Stimulated activated CD4-positive, alpha-beta T cell treated with anti-CD3 and anti-CD28 coated beads, Interleukin-15, amount 100 ng/mL, for 1 hour (primary cell): Measurements from ENCODE around the gene METTL16.
A peak's percentile ranks its signal among the peaks of the same experiment; 100 is the strongest.

Source experiments
- DNase-seq, 2 donors: peaks; one replicate each; pipeline ENCODE4 v3.0.0-alpha.2; 2020; ENCODE audit warnings: low read depth in 1 of 2, low spot score in 1 of 2

The METTL16 gene

DNA sequence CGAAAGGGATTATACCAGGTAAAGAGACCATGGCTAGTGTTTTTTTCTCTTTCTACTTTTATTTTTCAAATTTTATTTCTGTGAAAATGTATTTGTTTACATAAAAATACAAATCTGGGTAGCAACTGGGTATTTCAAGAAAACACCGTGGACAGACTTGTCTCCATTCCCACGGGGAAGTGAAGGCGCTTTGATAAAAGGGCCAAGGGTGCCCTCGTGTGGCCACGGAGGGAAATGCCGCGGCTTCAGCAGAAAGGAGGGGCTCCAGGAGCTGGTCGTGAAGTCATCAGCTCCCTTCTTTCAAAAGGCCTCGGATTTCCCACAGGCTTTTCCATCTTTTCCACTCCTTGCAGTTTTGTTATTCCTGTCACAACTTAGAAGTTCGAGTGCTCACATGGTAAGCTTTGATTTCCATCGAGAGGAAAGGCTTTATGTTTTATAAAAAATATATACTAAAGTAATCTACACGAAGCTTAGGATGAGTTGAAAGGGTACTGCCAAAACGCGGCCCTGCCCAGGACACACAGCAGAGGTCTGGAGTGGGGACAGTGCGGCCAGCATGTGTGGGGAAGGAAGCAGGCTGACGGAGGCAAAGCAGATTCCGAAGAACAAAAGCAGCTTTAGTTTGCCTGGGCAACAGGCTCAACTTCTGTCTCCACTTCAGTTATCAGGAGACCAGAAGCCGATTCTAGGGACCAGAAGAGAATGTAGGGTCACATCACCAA, 95.5 kb downstream of the METTL16 start:
- DNase-seq: peak; percentile 74 to 83

DNA sequence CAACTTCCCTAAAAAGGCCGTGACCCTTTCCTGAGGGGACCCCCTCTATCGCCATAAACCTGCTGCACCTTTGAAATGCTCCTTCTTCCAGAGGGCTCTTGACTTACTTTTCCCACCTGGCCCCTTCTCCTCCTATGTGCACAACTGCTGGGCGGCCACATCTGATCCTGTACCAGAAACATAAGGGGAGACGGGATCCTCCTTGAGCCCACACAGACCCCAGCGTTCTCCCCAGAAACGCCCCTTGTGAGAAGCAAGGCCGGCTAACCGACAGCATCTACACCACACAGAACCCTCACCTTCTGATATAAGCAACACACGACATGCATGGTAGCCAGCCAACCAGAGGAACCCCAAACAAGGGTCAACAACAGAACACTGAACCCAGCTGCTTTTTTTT, 96.6 kb downstream of the METTL16 start:
- no peak for DNase-seq

DNA sequence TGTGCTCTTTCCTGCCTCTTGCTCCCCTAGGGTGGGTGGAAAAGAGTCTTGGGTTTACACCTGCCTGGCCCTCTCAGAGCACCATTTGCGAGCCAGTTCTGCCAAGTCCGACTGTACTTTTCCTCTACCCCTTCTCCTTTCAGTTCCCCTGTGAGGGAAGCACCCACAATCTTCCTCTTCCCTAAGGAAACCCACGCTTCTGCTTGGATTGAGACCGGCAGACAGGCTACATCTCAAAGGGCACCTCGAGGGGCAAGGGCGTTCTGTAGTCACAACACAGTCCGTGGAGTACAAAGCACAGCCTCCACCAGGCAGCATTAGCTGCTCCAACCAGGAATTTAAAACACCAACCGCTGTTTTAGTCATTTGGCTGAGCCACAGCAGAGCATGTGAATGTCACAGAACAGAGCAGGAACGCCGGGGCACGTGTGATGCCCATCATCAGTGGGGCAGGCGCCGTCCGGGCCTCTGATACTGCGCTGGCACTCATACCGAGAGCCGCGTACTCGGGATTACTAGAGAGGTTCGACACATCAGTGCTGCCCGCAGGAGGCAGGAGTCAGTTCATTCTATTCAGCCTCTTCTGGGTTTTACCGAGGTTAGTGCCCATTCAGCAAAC, 97.1 kb downstream of the METTL16 start:
- no peak for DNase-seq

DNA sequence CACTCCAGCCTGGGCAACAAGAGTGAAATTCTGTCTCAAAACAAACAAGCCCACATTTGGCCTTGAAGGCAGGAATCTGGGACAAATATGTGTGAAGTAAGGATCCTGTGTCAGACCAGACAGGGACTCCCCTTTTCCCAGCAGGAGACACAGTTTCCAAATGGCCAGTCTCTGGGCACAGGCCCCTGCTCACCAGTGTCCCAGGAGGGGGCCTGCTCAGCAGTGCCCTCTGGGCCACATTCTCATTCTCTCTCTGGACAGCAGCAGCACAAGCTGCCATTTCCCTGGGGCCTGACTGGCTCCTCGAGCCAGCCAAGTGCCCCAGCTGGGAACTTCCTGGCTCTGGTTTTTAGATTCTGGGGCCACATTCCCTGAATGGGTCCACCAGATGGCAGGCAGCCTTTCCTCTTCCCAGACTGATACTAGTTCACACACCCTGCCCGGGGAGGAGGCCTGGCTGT, 99.1 kb downstream of the METTL16 start:
- no peak for DNase-seq

DNA sequence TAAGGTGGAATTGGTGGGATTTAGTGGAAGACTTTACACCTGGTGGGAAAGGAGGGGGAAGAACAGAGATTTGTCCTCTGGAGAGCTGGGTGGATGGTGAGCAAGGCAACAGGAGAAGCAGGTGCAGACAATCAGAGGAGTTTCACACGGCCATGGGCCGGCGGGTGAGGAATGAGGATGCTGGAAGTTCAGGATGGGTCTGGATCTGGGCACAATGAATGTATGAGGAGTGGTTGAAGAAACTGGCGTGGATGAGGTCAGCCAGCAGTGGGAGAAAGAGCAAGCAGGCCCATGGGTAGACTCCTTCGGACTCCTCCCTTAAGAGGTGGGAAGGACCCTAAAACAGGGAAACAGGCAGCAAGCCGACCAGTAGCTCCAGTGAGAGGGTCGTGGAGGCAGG, 100.7 kb downstream of the METTL16 start:
- DNase-seq: no peak

DNA sequence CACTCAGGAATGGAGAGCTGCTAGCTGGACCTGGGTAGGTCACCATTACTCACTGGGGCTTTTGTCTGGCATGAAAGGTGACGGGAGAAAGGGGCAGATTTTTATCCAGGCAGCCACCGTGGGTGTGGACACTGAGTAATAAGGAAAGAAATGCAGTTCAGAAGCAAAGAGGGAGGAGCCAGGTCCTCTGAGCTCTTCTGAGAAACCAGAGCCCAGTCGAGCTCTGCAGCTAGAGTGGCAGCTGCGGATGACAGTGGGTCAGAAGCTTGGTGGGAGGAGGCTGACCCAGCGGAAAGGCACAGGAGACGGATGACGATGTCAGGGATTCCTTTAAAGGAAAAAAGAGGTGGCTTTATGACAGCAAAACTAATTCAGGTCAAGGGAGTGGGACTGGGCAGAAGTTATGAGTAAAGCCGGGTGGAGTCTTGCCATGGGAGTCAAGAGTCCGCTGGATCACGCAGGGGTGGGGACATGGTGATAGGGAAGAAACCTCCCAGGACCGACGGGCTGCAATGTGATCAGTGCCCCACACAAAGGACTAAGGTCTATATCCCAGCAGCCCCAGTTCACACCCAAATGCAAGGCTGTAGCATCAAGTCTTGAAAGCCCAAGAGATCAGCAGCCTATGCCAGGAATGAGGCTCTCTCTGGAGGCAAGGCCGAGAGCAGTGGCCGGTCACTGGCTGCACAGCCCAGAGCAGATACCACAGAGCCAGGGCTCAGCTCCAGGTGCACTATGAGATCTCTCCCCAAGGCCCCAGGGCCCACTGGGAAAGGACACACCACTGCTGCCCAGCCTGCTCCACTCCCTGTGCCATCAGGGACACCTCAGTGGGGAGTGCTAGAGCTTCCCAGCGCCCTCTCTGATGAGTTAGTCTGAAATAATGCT, 104.5 kb downstream of the METTL16 start:
- DNase-seq: no peak

DNA sequence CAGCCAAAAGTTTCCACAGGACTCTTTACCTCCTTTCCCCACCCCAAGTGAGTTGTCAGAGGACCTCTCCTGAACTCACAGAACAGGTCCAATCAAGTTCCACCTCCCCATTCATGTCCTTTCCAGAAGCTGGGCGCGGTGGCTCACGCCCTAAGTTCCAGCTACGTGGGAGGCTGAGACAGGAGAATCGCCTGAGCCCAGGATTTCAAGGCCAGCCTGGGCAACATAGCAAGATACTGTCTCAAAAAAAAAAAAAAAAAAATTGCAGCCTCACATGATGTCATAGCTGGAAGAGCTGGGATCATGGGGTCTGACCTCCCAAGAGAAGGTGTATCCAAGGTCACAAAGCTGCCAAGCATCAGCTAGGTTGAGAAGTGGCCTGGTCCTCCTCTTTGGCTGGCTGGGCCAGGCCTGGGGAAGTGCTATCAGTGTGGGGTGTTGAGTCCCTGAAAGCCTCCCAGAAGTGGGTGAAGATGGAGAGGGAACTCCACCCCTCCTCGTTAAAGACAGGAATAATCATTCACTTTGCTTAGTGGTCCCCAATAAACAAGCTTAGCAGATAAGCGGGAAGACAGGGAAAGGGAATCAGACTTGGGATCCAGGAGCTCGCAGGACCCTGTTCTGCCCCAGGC, 105.3 kb downstream of the METTL16 start:
- no peak for DNase-seq

DNA sequence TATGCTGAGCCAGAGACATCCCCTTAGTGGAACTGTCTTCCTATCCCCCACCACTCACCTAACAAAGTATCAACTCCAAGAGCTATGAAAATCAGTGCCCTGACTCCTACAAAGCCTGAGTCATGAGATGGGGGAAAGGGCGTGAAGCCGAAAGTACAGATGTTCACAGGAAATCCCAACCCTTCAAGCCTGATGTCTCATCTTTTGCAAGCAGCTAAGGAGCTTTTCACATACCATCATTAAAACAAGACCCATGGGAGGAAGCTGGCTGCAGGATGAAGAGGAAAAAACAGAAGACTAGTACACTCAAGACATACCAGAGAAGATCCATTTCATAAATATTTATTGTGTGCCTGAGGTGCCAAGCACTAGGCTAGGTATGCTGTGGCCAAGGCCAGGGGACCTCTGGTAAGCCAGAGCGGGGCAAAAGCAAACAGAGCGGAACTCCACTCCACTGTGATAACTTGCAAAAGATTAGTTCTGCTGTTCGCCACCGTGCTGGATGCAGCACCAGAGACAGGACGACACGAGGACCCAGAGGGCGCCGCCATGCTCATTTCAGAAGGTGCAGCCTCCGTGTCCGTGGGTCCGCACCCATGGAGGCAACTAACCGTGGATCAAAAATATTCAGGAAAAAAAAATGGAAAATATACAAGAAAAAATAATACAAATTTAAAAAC, 106.3 kb downstream of the METTL16 start:
- DNase-seq: no peak

DNA sequence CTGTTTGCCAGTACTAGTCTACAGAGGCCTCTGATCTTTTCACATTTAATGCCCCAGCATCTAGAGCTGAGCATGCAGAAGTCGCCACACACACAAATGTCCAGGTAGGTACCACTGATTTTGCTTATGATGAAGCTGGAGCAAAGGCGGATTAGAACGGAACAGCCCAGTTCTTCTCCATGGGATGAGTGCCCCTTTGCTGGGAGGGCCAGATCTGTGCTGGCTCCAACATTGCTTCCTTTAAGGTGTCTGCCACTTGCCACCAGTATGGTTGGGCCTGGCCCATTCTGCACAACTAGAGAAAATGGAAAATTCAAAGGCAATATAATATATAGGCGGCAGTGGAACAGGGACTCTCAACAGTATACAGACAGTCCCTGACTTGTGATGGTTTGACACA, 108.6 kb downstream of the METTL16 start:
- DNase-seq: no peak

DNA sequence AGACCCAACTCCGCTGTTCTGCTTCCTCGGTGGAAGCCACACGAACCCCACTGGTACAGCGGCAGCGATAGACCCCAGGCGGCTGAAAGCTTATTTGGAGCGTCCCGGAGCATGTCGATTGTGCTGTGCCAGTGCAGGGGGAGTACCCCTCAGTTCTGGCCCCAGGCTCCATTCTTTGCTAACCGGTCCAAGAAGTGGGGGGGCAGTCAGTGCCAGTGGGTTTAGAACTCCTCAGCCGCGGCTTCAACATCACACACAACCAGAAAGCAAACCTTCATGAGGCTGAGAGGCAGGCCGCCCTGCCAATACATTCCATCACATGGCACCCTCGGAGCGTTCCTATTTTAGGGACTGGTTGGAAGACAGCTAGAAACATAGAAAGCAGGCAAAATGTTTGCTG, 109.1 kb downstream of the METTL16 start:
- DNase-seq: no peak

DNA sequence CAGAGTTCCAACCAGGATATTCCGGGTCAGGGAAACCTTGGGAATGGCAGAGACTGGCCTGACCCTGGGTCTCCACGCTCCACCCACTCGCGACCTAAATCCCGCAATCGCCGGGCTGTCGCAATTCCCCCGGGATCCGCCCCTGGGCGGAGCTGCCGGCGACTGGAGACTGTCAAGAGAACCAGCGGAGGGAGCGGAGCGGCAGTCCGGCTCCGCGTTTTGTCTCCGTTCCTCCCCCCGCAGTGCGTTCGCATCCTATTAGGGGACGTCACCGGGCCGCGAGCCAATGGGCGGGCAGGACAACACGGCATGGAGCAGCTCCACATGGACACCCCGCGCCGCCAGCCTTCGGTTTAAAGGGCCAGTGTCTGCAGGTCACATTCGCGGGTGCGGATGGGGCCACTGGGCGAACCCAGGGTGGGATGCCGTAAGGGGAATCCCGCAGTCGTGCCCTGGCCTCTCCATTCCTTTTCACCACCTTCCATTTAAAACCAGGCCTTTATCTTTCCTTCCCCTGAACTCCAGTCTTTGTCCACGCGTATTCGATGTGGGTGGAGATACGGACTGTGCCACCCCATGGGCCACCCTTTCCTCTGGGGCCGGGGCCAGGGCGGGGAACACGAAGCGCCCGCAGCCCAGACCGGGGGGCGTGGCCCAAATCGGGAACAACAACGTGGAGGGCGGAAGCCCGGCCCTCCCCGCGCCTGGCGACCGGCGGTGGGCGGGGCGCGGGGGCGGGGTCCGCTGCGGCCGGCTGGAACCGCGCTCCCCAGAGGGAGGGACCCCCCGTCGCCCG, 110.1 kb downstream of the METTL16 start:
- DNase-seq: peak; percentile 98

DNA sequence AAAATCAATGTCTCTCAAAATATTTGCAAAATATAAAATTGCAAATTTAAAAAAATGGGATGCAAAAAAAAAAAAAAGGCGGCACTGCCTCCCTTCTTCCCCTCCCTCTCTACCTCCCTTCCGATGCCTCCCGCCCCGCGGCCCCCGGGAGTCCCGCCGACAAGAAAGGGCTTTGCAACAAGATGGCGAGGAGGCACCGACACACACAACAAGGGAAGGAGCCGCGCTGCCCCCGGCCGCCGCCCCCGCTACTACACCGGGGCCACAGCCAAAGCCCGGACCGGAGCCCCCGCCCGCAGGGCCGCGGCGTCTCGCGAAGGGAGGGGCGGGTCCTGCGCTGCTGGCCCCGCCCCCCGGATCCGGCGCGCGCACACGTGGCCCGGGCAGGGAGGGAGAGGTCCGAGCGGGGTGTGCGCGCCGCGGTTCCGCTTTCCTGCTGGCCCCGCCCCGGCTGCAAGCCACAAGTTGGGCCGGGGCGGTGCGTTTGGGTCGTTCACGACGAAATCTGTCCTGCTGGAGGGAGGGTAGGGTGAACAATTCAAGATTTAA, 110.7 kb downstream of the METTL16 start, which contains the start of gene MNT:
MNT (minus strand) TSS at position 184 of the 549 bp plus-strand sequence. CDS start 348 bp downstream, outside the sequence.
- peak; percentile 91 to 92 for DNase-seq

DNA sequence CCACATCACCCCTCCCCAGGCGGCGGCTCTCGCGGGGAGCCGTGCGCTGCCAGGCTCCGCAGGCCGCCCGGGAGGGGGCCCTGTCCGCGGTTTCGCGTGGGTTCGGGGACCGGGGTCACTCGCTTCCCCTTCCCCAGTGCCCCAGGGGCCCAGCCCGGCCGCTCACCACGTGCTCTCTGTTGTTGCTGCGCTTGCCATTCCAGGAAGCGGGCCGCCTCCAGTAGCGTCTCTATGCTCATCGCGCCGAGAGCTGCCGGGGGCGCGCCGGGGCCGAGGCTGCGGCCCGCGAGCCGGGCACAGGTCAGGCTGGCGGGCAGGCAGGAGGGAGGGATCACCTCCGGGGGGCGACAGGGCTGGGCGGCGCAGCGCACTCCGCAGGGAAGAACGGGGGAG, 111.2 kb downstream of the METTL16 start:
- DNase-seq: peak; percentile 37 to 41

DNA sequence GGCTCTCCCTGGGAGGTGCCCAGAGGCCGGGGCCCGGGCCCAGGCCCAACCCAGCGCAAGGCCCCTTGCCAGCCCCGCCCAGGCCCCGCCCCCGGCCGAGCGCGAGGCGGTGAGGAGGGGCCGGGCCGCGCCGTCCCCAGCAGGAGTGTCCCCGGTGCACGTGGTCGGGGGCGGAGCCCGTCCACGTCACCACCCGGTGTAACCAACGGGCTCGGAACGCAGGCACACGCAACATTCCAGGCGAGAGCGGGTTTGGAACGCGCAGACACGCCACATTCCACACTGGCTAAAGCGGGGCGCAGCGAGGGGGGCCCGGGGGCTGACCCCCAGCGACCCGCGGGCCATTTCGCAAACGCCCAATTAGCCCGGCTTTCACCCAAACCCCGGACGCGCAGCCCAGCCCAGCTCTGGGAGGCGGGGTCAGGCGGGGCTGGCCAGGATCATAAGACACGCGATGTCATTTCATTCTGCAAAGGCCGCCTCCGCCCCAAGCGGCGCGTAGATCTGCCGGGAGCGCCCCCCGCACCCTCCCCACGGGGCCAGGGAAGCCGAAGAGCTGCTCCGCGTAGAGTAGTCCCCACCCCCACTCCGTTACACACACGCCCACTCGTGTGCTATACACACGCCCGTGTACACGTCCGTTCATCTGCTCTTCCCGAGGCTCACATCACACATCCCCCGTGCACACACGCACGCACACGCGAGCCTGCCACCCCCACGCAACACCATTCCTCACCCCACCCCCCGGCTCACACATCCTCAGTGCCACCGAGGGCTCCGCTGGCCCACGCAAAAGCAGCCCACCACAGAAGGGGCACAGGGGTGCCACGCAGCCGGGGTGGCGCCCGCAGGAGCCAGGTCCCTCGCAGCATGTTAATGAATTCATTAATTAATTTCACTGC, 111.9 kb downstream of the METTL16 start:
- peak; percentile 86 to 92 for DNase-seq

DNA sequence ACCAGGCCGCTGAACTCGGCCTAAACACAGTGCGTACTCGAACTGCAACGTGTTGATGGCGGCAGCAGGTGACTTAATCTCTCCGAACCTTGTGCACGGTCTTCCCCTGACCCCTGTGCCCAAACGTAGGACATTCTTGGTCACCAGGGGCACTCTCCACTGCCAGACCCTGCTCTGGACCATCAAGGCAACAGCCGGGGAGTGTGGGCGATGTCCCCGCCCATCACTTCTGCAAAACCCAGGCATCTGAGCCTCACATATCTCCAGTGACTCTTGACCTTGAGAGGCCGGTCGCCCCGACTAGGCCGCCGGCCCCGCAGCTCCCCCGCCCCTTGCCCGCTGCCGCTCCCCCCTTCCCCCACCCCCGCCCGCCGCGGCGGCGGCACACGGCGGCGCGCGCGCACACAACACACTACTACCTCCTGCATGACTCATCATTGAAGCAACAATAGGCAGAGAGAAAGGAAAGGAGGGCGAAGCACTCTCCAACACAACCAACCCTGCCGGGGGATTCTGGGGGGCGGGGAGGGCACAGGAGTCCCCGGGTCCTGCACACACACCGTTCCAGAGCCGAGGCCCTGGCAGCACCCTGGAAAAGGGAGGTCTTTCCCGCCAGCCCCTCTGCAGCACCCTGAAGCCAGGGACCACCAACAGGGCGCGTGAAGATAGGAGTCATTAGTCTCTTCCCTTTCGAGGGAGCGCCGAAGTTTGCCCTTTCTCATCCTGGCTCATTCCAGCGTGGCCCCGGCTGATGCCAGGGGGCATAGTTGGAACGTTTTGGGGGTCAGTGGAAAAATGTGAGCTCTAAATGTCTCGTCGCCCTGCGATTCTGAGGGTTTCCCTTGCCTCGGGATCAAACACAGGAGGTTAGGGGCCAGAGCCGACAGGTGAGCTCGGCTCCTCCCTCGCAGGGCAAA, 112.8 kb downstream of the METTL16 start:
- peak; percentile 24 to 47 for DNase-seq

DNA sequence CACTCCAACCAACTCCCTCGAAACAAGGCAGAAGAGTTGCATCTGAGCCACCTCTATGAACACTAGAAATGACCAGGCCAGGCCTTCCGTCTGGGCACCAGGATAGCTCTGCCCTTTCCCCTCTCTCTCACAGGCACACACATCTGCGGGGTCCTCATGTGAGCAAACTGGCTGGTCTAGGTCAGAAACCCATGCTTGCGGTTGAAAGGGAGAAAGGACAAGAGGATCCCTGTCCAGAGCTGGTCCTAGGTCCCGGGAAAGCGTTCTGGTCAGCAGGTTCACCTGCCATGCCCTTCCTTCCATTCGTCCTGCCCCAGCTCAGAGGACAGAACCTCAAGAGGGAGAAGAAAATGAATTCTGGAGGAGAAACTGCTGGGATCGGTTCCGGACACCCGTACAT, 113.5 kb downstream of the METTL16 start:
- DNase-seq: no peak
